HG02642 (cell line): ENCODE measurements around the gene FASTKD1.
"Not testable (repeated sequence)": the region's sequence is repeated elsewhere in the genome, so short reads cannot be mapped to it uniquely, and the experiment has no call there.

ENCODE experiments used
- ATAC-seq: cut with Tn5 transposase; IDR thresholded peaks from one replicate; pipeline ENCODE4 v1.9.1; 2021; ENCODE audit warnings: mild to moderate bottlenecking; ENCODE audit not compliant: unreplicated experiment, poor library complexity

Gene FASTKD1

GRCh38 chr2:169573160-169573973 lies at the start of gene FASTKD1:
Gene FASTKD1, minus strand, starts transcription at chr2:169573865. Its CDS starts 1,836 bp downstream, at chr2:169572029.
- peak; percentile 99 for ATAC-seq

DNA sequence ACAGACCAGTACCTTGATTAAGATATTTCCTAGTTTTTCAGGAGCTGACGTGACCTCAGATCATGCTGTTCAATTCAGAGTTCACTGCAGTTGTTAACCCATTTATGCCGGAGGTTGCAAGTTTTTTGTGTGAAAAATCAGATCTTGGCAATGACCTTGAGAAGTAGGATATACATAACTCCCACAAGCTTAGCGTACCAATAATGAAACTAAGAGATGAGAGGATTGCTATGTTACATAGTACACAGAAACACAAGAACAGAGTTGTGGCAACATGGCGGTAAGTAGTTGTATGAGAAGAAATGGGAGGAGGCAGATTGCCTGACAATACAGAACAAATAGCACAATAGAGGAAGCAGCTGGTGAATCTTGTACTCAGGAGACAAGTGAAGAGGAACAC lies 49.6 kb upstream of the FASTKD1 start:
- no peak for ATAC-seq

GRCh38 chr2:169620509-169620908 lies 46.8 kb upstream of the FASTKD1 start:
- no peak for ATAC-seq

DNA sequence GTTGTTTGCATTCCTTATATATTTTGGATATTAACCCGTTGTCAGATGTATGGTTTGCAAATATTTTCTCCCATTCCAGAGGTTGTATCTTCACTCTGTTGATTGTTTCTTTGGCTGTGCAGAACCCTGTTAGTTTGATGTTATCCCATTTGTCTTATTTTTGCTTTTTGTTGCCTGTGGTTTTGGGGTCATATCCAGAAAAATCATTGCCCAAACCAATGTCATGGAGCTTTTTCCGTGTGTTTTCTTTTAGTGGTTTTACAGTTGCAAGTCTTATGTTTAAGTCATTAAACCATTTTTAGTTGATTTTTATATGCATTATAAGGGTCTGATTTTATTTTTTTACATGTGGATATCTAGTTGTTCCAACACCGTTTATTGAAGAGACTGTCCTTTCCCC lies 46.3 kb upstream of the FASTKD1 start:
- no peak for ATAC-seq

DNA sequence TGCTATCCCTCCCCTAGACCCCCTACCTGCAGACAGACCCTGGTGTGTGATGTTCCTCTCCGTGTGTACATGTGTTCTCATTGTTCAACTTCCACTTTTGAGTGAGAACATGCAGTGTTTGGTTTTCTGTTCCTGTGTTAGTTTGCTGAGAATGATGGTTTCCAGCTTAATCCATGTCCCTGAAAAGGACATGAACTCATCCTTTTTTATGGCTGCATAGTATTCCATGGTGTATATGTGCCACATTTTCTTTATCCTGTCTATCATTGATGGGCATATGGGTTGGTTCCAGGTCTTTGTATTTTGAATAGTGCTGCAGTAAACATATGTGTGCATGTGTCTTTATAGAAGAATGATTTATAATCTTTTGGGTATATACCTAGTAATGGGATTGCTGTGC lies 42.3 kb upstream of the FASTKD1 start:
- ATAC-seq = not testable (repeated sequence)

DNA sequence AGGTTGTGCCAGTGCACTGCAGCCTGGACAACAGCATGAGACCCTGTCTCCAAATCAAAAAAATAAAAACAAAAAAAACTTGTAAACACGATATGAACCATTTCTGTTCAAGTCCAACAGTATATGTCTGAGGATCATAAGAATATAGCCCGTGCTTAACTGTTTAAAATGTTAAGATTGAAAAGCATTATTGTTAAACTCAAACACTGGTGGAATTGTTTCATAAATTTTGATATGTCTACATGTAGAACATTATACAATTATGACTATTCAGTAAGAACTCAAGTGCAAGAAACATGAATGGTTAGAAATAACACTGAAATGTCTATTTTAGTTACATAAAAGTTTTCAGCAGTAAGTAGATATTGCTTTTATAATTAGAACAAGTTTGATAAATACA lies 40.2 kb upstream of the FASTKD1 start:
- ATAC-seq = no peak

- no peak for ATAC-seq
Measured at GRCh38 chr2:169609264-169609663, 35.6 kb upstream of the FASTKD1 start.

GRCh38 chr2:169599568-169599967 lies 25.9 kb upstream of the FASTKD1 start:
- ATAC-seq = no peak

- no peak for ATAC-seq
Measured at GRCh38 chr2:169598982-169599381, 25.3 kb upstream of the FASTKD1 start.

DNA sequence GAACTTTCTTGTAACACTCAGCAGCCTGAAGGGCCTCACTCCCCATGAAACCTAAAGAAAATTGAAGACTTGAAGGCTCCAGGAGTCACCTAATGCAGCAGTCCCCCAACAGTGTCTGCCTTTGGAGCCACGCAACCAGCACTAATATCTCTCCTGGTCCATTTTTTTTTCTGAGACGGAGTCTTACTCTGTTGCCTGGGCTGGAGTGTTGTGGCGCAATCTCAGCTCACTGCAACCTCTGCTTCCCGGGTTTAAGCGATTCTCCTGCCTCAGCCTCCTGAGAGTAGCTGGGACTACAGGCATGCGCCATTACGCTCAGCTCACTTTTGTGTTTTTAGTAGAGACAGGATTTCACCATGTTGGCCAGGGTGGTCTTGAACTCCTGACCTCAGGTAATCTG lies 22.9 kb upstream of the FASTKD1 start:
- not testable (repeated sequence) for ATAC-seq

DNA sequence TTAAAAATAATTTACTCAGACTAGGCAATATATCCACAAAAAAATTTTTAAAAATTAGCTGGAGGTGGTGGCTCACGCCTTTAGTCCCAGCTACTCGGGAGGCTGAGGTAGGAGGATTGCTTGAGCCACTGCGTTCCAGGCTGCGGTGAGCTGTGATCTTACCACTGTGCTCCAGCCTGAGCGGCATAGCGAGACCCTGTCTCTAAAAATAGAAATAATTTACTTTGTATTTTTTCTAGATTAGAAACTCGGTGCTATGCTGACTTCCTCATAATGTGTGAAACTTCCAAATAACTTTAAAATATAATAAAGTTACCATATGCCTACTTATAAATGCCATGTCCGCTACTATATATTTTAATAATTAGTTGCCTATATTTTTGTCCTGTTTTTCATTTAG lies 17.1 kb upstream of the FASTKD1 start:
- no peak for ATAC-seq

- no peak for ATAC-seq
Measured at GRCh38 chr2:169585673-169586072, 12.0 kb upstream of the FASTKD1 start.

DNA sequence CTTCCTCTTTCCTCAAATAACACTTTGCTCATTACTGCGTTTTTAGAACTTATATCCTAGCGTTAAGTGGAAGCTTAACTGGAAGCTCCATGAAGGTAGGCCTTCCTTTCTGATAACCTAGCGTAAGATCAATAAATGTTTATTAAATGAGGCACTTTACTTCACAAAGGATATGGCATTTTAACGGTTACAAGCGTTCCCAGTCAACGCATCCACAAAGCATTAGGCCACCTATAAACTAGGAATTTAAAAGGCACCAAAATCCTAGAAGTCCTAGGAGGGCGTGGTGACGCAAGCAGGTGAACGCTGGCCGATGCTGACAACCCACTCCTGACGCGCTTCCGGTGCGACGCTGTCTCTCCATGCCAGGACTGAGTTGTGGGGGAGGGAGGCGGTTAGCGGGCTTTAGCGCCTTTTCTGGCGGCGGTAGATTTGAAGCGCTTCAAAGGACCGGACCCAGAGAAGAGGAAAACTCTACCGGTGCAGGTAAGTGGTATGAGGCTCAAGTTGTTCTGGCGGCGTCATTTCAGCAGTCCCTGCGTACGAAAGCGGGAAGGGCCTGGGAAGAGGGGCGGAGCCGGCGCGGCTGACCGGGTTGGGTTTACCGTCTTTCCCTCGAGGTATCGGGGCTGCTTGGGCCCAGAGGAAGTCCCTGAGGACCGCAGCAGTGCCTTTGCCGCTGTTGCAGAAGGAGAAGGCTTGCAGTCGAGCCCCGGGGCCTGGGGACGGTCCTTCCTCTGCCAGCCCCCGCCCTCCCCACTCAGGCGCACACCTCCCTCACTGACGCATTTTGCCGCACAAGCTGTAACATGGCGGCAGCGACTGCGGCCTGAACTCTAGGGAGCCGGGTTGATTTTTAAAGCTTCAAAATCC lies 10.6 kb upstream of the FASTKD1 start, which contains the start of gene PPIG:
PPIG (plus strand) TSS at position 347 of the 873 bp plus-strand sequence. CDS start 19,691 bp downstream, outside the sequence.
- ATAC-seq = peak; percentile 92

DNA sequence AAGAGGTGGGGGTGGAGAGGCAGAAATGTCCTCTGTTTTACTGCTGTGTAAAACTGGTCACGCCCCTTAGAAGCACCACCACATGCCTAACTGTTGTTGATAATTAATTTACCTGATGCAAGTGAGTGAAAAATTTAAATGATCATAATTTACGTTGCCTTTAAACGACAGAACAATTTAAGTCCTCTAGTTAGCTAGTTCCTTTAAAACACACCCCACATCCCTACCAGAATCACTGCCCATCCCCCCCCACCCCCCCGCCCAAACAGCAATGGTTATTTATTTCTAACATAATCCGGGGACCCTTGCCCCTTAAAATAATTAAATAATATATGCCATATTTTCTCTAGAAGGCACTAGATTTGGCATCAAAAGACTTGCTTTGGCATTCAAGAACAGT lies 9.9 kb upstream of the FASTKD1 start:
- ATAC-seq = no peak

- ATAC-seq = not testable (repeated sequence)
Measured at GRCh38 chr2:169582552-169583266, 9.0 kb upstream of the FASTKD1 start.

- ATAC-seq = no peak
Measured at GRCh38 chr2:169579044-169579443, 5.4 kb upstream of the FASTKD1 start.

DNA sequence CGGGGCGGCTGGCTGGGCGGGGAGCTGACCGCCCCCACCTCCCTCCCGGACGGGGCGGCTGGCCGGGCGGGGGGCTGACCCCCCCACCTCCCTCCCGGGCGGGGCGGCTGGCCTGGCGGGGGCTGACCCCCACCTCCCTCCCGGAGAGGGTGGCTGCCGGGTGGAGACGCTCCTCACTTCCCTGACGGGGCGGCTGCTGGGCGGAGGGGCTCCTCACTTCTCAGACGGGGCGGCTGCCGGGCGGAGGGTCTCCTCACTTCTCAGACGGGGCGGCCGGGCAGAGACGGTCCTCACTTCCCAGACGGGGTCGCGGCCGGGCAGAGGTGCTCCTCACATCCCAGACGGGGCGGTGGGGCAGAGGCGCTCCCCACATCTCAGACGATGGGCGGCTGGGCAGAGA lies 1.6 kb upstream of the FASTKD1 start:
- ATAC-seq = not testable (repeated sequence)

DNA sequence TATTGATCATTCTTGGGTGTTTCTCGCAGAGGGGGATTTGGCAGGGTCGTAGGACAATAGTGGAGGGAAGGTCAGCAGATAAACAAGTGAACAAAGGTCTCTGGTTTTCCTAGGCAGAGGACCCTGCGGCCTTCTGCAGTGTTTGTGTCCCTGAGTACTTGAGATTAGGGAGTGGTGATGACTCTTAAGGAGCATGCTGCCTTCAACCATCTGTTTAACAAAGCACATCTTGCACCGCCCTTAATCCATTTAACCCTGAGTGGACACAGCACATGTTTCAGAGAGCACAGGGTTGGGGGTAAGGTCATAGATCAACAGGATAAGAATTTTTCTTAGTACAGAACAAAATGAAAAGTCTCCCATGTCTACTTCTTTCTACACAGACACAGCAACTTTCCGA lies 874 bp upstream of the FASTKD1 start:
- ATAC-seq = not testable (repeated sequence)

GRCh38 chr2:169573974-169574299 lies 272 bp upstream of the FASTKD1 start:
- no peak for ATAC-seq

GRCh38 chr2:169572821-169573159 lies 875 bp downstream of the FASTKD1 start:
- no peak for ATAC-seq

DNA sequence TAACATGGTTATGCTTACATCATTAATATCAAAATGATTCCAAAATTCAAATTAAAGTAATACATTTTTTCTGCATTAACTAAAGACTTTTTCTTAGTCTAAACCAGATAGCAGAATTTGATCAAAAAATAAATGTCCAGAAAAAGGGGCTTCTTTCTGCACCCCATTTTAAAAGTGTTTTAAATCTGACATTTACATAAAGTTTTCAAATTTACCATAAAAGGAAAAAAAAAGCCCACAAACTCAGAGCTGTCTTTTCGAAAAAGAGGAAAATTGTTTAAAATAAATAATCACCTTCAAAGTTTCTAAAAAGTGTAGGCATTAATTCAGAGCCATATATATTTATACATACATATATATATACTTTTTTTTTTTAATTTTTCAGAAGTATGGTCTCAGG lies 1.5 kb downstream of the FASTKD1 start:
- ATAC-seq = no peak
